Measurements from ENCODE around the gene LPCAT1. TPM values are rescaled to one million over a fixed set of nuclear protein-coding genes. Genes with fewer than 3 reads are reported as not detected.

LPCAT1 gene
- total RNA-seq, 1 experiment from 2014 or later = 75.0 TPM

DNA sequence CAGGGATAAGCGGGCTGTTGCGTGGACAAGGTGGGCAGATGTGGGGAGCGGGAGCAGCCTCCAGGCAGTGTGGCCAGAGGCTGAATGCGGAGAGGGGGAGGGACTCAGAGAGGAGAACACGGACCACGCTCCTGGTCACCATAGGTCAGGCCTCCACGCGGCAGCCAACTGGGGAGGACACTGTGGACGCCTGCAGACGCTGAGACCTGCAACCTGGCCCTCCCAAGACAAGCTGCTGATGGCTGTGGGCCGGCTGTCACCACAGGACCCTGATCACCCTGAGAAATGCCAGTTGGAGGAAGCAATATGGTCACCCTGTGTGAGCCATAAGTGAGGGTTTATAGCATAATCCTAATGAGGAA is 16.8 kb downstream of the LPCAT1 start:
- ChIA-PET POLR2A (no interaction called here), RAD21 (ENCODE audit: low non-redundant PET in 1 of 2, low total read pairs in 2 of 2, uncharacterized antibody in 2 of 2, unreplicated experiment in 2 of 2) (no interaction called here), CTCF (no interaction called here)
- no peak overlapping the region for H3K27ac ChIP-seq (ENCODE audit: low read depth, low read length)
- H4K20me1 ChIP-seq (ENCODE audit: insufficient read depth) = no peaks in the 10 kb centered on the region
- H3K27me3 ChIP-seq (ENCODE audit: insufficient read depth, low read length) = no peaks in the 10 kb centered on the region
- H3K9me3 ChIP-seq (ENCODE audit: control insufficient read depth in 1 of 2, insufficient read depth in 1 of 2, low read depth in 1 of 2, low read length in 2 of 2) = no peaks in the 10 kb centered on the region
- intact Hi-C loops (cut with micrococcal nuclease) = no loop called here
- DNase-seq (ENCODE audit: low read depth, low spot score) = no peak
- no peaks in the 10 kb centered on the region for H3K9me2 ChIP-seq (ENCODE audit: insufficient read depth)
- H3K9ac ChIP-seq (ENCODE audit: low read length) = no peak overlapping the region
- H2AFZ ChIP-seq (ENCODE audit: low read depth, low read length, poor library complexity, severe bottlenecking) = no peak overlapping the region
- no peak overlapping the region for H3K4me2 ChIP-seq (ENCODE audit: low read length)
- no peak overlapping the region for H3K4me3 ChIP-seq (replicated peaks in 1 of 2; ENCODE audit: low read depth in 1 of 2, low read length in 2 of 2)
- H3K4me1 ChIP-seq (ENCODE audit: control insufficient read depth in 1 of 2, insufficient read depth in 2 of 2, low read length in 2 of 2) = peaks cover 0 to 6% of the 10 kb centered on the region in 2 experiments; a peak in 2 of 4 replicates
- no TSS peak for BruUV-seq (replicated peaks)
- peaks cover 92% of the 10 kb centered on the region for H3K79me2 ChIP-seq (ENCODE audit: insufficient read depth, low read length)
- TF ChIP-seq RAD21 (IDR thresholded peaks at IDR 0.05; ENCODE audit: low read depth) (no peak), SIN3A (IDR thresholded peaks at IDR 0.05; ENCODE audit: low read depth) (no peak), POLR2A (IDR thresholded peaks at IDR 0.05; ENCODE audit: borderline replicate concordance, extremely low read depth, insufficient read depth, insufficient read length) (no peak), SP1 (IDR thresholded peaks at IDR 0.05; ENCODE audit: low read depth) (no peak), ZFX (IDR thresholded peaks at IDR 0.05) (no peak), EGR1 (IDR thresholded peaks at IDR 0.05; ENCODE audit: low read depth) (no peak), CEBPB (IDR thresholded peaks at IDR 0.05; ENCODE audit: low read depth) (no peak), EZH2 (IDR thresholded peaks at IDR 0.05) (no peak), TCF7L2 (IDR thresholded peaks at IDR 0.05; ENCODE audit: borderline replicate concordance, extremely low read depth, insufficient read depth, insufficient read length) (no peak)
- TF ChIP-seq, protein P1, sequence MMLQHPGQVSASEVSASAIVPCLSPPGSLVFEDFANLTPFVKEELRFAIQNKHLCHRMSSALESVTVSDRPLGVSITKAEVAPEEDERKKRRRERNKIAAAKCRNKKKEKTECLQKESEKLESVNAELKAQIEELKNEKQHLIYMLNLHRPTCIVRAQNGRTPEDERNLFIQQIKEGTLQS (IDR thresholded peaks at IDR 0.05) = no peak
- H3K36me3 ChIP-seq (ENCODE audit: control insufficient read depth in 1 of 2, insufficient read depth in 2 of 2, low read length in 2 of 2) = peaks cover 3 to 11% of the 10 kb centered on the region in 2 experiments; a peak in 3 of 4 replicates
- ATAC-seq = no peak

DNA sequence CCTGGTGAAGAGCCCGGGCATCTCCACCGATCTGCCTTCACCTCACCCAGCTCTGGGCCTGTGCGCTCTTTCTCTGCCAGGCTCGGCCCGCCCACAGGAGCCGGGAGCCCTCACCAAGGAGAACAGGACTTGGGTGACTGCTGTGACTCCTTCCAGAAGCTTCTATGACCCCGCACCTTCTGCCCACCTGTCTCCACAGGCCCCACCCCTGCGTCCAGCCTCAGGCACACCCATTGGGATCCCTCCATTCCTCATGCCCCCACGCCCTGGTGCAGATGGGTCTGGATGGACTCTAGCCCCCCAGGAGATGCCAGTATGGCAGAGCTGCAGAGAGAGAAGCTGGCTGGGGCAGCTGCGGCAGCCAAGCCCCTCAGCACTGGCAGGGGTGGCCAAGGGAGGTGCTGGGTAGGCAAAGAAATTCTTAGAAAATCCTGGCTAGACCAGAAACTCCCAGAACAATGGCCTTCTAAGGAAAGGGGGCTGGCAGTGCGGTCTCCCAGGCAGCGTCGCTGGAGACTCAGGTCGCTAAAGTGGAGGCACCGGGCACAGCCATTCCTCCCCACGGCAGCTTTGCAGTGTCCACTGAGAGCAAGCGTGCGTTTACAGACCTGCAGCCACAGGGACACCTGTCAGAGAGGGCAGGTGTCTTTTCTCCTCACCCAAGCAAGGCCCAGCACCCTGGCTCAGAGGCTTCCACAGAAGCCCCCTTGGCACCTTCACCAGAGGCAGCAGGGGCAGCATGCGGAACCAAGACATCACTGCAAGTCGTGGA is 17.3 kb downstream of the LPCAT1 start:
- POLR2A ChIA-PET = no interaction called here
- Histone ChIP-seq H3K4me3 (replicated peaks in 1 of 2; ENCODE audit: low read depth in 1 of 2, low read length in 2 of 2) (no peak overlapping the region), H2AFZ (ENCODE audit: low read depth, low read length, poor library complexity, severe bottlenecking) (no peak overlapping the region), H3K36me3 (ENCODE audit: control insufficient read depth in 1 of 2, insufficient read depth in 2 of 2, low read length in 2 of 2) (peaks cover 3 to 9% of the 10 kb centered on the region in 2 experiments; a peak in 3 of 4 replicates), H3K4me2 (ENCODE audit: low read length) (no peak overlapping the region), H3K9ac (ENCODE audit: low read length) (no peak overlapping the region), H3K9me3 (ENCODE audit: control insufficient read depth in 1 of 2, insufficient read depth in 1 of 2, low read depth in 1 of 2, low read length in 2 of 2) (no peaks in the 10 kb centered on the region), H3K9me2 (ENCODE audit: insufficient read depth) (no peaks in the 10 kb centered on the region), H4K20me1 (ENCODE audit: insufficient read depth) (no peaks in the 10 kb centered on the region), H3K79me2 (ENCODE audit: insufficient read depth, low read length) (peaks cover 92% of the 10 kb centered on the region), H3K27me3 (ENCODE audit: insufficient read depth, low read length) (no peaks in the 10 kb centered on the region), H3K27ac (ENCODE audit: low read depth, low read length) (no peak overlapping the region), H3K4me1 (ENCODE audit: control insufficient read depth in 1 of 2, insufficient read depth in 2 of 2, low read length in 2 of 2) (no peaks in the 10 kb centered on the region; a peak in 1 of 4 replicates)
- CTCF ChIA-PET = no interaction called here
- intact Hi-C loops (cut with micrococcal nuclease) = no loop called here
- DNase-seq (ENCODE audit: low read depth, low spot score) (no peak), ATAC-seq (no peak)
- RAD21 ChIA-PET (ENCODE audit: low non-redundant PET in 1 of 2, low total read pairs in 2 of 2, uncharacterized antibody in 2 of 2, unreplicated experiment in 2 of 2) = no interaction called here
- BruUV-seq (replicated peaks) = no TSS peak
- TF ChIP-seq JUND (IDR thresholded peaks at IDR 0.05) (no peak), POLR2A (IDR thresholded peaks at IDR 0.05; ENCODE audit: borderline replicate concordance, extremely low read depth, insufficient read depth, insufficient read length) (no peak), CEBPB (IDR thresholded peaks at IDR 0.05; ENCODE audit: low read depth) (no peak), FOSL1 (IDR thresholded peaks at IDR 0.05; ENCODE audit: low read depth) (no peak), EGR1 (IDR thresholded peaks at IDR 0.05; ENCODE audit: low read depth) (no peak), CBX3 (IDR thresholded peaks at IDR 0.05; ENCODE audit: low read depth) (no peak), ZNF274 (IDR thresholded peaks at IDR 0.05; ENCODE audit: low read depth, low read length) (no peak), SRF (IDR thresholded peaks at IDR 0.05; ENCODE audit: low read depth) (no peak), SIN3A (IDR thresholded peaks at IDR 0.05; ENCODE audit: low read depth) (no peak), ELF1 (IDR thresholded peaks at IDR 0.05; ENCODE audit: borderline replicate concordance, low read depth) (no peak), EZH2 (IDR thresholded peaks at IDR 0.05) (no peak), RAD21 (IDR thresholded peaks at IDR 0.05; ENCODE audit: low read depth) (no peak), TCF7L2 (IDR thresholded peaks at IDR 0.05; ENCODE audit: borderline replicate concordance, extremely low read depth, insufficient read depth, insufficient read length) (no peak)
- TF ChIP-seq, protein P2, sequence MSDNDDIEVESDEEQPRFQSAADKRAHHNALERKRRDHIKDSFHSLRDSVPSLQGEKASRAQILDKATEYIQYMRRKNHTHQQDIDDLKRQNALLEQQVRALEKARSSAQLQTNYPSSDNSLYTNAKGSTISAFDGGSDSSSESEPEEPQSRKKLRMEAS (IDR thresholded peaks at IDR 0.05) = no peak
- TF ChIP-seq, protein P3, sequence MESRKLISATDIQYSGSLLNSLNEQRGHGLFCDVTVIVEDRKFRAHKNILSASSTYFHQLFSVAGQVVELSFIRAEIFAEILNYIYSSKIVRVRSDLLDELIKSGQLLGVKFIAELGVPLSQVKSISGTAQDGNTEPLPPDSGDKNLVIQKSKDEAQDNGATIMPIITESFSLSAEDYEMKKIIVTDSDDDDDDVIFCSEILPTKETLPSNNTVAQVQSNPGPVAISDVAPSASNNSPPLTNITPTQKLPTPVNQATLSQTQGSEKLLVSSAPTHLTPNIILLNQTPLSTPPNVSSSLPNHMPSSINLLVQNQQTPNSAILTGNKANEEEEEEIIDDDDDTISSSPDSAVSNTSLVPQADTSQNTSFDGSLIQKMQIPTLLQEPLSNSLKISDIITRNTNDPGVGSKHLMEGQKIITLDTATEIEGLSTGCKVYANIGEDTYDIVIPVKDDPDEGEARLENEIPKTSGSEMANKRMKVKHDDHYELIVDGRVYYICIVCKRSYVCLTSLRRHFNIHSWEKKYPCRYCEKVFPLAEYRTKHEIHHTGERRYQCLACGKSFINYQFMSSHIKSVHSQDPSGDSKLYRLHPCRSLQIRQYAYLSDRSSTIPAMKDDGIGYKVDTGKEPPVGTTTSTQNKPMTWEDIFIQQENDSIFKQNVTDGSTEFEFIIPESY (IDR thresholded peaks at IDR 0.05; ENCODE audit: extremely low read depth, insufficient replicate concordance, low read length) = no peak
- TF ChIP-seq, protein P1 (IDR thresholded peaks at IDR 0.05) = no peak

Data from HCT116 (cell line).